Activated CD4-positive, alpha-beta T cell treated with anti-CD3 and anti-CD28 coated beads, Interleukin-2, amount 10 ng/mL, durations not matched to agents 7 days and 5 days (primary cell): Measurements from ENCODE around the gene DENND4B. TPM values are rescaled to one million over a fixed set of nuclear protein-coding genes. Genes with fewer than 3 reads are reported as not detected.
A peak's percentile ranks its signal among the peaks of the same experiment; 100 is the strongest.

ENCODE experiments used
- CTCF ChIA-PET: fragments of 350-600 bp; sonication (Branson Sonifier 250); formaldehyde crosslinking; loops from one replicate; lab custom pipeline; 2021; ENCODE audit warnings: antibody characterized with exemption; lab: Charles Lee
- POLR2A ChIA-PET: fragments of 350-600 bp; sonication (Branson Sonifier 250); formaldehyde crosslinking; loops from one replicate; lab custom pipeline; 2021; ENCODE audit warnings: antibody characterized with exemption; lab: Charles Lee
- DNase-seq: peaks from one replicate; pipeline ENCODE4 v3.0.0-alpha.2; 2020
- H3K27ac Mint-ChIP-seq: one replicate; pipeline ENCODE4 v1.8.0; 2021; ENCODE audit warnings: mild to moderate bottlenecking, moderate library complexity, mixed read lengths
- H3K27me3 Mint-ChIP-seq: one replicate; pipeline ENCODE4 v1.8.0; 2021; ENCODE audit warnings: mixed read lengths
- H3K36me3 Mint-ChIP-seq: one replicate; pipeline ENCODE4 v1.8.0; 2021; ENCODE audit warnings: low read depth, mixed read lengths
- H3K4me1 Mint-ChIP-seq: one replicate; pipeline ENCODE4 v1.8.0; 2021; ENCODE audit warnings: mixed read lengths
- H3K4me3 Mint-ChIP-seq: one replicate; pipeline ENCODE4 v1.8.0; 2021; ENCODE audit warnings: mild to moderate bottlenecking, moderate library complexity, mixed read lengths
- H3K9me3 Mint-ChIP-seq: one replicate; pipeline ENCODE4 v1.8.0; 2021; ENCODE audit warnings: mixed read lengths
- total RNA-seq, 2 experiments: library from RNA; stranded (reverse); gene quantifications; one replicate each; pipeline ENCODE4 v1.2.3, GENCODE V29; 2021

DENND4B gene
- total RNA-seq, 2 experiments from 2014 or later: 165 to 180 TPM

- no peak for DNase-seq
- ChIA-PET CTCF (interaction anchor here (0.6 to 3.5 kb wide), 13 partner anchors 8 to 288 kb away, joined by 3 to 25 read pairs (median 3); partner anchors contain the start of genes CRTC2, DENND4B, JTB and RAB13), POLR2A (interaction anchor here (0.7 to 1.7 kb wide), 3 partner anchors 10 to 22 kb away, joined by 3 to 9 read pairs (median 6); partner anchors contain the start of genes JTB and RPS27)
- peaks cover 63% of the 10 kb centered on the region for H3K4me1 Mint-ChIP-seq
- H3K36me3 Mint-ChIP-seq: peaks cover 4% of the 10 kb centered on the region
- peak overlapping the region; percentile 88 for H3K4me3 Mint-ChIP-seq
- H3K9me3 Mint-ChIP-seq: no peaks in the 10 kb centered on the region
- H3K27me3 Mint-ChIP-seq: no peaks in the 10 kb centered on the region
- H3K27ac Mint-ChIP-seq: peak overlapping the region; percentile 95
Measured at GRCh38 chr1:153968000-153968363, 21.5 kb upstream of the DENND4B start.

- peaks cover 62% of the 10 kb centered on the region for H3K4me1 Mint-ChIP-seq
- H3K27me3 Mint-ChIP-seq: no peaks in the 10 kb centered on the region
- DNase-seq: peak; percentile 90
- ChIA-PET CTCF (interaction anchor here (0.6 to 3.5 kb wide), 18 partner anchors 9 to 296 kb away, joined by 3 to 25 read pairs (median 3); partner anchors contain the start of genes CRTC2, DENND4B, ILF2 and JTB), POLR2A (interaction anchor here (0.6 to 1.7 kb wide), 6 partner anchors 9 to 196 kb away, joined by 3 to 9 read pairs (median 5); partner anchors contain the start of genes CRTC2, JTB and RPS27)
- peak within 1 kb of the TSS; percentile 88 for H3K4me3 Mint-ChIP-seq
- no peaks in the 10 kb centered on the region for H3K9me3 Mint-ChIP-seq
- H3K36me3 Mint-ChIP-seq: peaks cover 4% of the 10 kb centered on the region
- H3K27ac Mint-ChIP-seq: peak within 1 kb of the TSS; percentile 95
Measured at GRCh38 chr1:153967107-153967999, 20.8 kb upstream of the DENND4B start, which contains the start of gene CREB3L4. TSS of gene CREB3L4 (plus strand) at chr1:153967902. CDS start at chr1:153968526, 624 bp downstream.

GRCh38 chr1:153963850-153964331 is 17.4 kb upstream of the DENND4B start:
- H3K4me3 Mint-ChIP-seq: peak overlapping the region; percentile 81
- H3K9me3 Mint-ChIP-seq: no peaks in the 10 kb centered on the region
- no peak for DNase-seq
- POLR2A ChIA-PET: interaction anchor here (2.1 kb wide), 1 partner anchor 18 kb away, joined by 6 read pairs; no protein-coding TSS in a partner anchor
- H3K36me3 Mint-ChIP-seq: peaks cover 19% of the 10 kb centered on the region
- peak overlapping the region; percentile 91 for H3K27ac Mint-ChIP-seq
- peaks cover 69% of the 10 kb centered on the region for H3K4me1 Mint-ChIP-seq
- no peaks in the 10 kb centered on the region for H3K27me3 Mint-ChIP-seq
- CTCF ChIA-PET: interaction anchor here (1.2 to 2.2 kb wide), 5 partner anchors 10 to 24 kb away, joined by 4 to 13 read pairs (median 7); partner anchors contain the start of genes DENND4B and RAB13

DNA sequence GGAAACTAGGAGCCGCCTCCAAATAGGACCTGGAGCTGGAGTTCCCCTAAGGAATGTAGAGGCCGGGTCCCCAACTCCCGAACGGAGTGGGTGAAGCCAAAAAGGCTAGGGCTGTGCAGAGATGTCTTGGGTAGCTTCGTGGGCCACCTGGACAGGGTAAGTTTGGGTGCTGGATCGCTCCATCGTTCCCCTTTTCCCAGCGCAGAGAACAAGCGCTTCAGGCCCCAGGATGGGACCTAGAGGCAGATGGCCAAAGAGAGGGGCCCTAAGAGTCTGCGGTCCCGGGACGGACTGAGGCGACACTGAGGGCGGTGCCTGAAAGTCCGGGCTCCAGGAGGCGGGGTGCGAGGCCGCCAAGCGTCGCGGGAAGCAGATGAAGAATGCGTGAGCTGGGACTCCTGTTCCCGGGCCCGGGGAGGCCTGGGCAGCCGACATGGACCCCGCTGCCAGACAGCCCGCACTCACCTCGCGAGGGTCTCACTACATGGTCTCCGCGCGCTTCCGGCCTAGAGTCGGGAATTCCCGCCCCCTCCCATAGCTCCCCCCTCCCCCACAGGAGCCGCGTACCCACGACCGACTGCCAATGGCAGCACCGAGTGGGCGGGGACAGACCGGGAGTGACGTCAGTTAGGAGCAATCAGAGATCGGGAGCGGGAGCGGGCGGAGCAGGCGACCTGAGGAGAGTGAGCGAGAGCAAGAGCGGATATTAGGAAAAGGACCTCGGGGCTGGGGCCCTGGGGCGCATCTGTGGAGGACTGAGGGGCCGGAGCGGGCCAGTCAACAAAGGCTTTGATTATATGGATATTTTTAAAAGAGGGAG is 16.7 kb upstream of the DENND4B start, which contains the start of gene SLC39A1:
SLC39A1 (minus strand) TSS at position 508 of the 820 bp plus-strand sequence. CDS start 822 bp downstream, outside the sequence.
- DNase-seq: peak; percentile 97
- POLR2A ChIA-PET: interaction anchor here (0.5 to 2.1 kb wide), 4 partner anchors 17 to 309 kb away, joined by 3 to 13 read pairs (median 4); no protein-coding TSS in a partner anchor
- peak within 1 kb of the TSS; percentile 91 for H3K27ac Mint-ChIP-seq
- peaks cover 19% of the 10 kb centered on the region for H3K36me3 Mint-ChIP-seq
- peak within 1 kb of the TSS; percentile 81 for H3K4me3 Mint-ChIP-seq
- CTCF ChIA-PET: interaction anchor here (1.2 to 2.2 kb wide), 7 partner anchors 9 to 24 kb away, joined by 4 to 13 read pairs (median 7); partner anchors contain the start of genes DENND4B, JTB and RAB13
- no peaks in the 10 kb centered on the region for H3K27me3 Mint-ChIP-seq
- H3K4me1 Mint-ChIP-seq: peaks cover 68% of the 10 kb centered on the region
- H3K9me3 Mint-ChIP-seq: no peaks in the 10 kb centered on the region

GRCh38 chr1:153962088-153963029 is 15.8 kb upstream of the DENND4B start:
- H3K9me3 Mint-ChIP-seq: no peaks in the 10 kb centered on the region
- peaks cover 19% of the 10 kb centered on the region for H3K36me3 Mint-ChIP-seq
- DNase-seq: no peak
- H3K4me1 Mint-ChIP-seq: peaks cover 60% of the 10 kb centered on the region
- H3K4me3 Mint-ChIP-seq: peak overlapping the region; percentile 81
- peak overlapping the region; percentile 91 for H3K27ac Mint-ChIP-seq
- no peaks in the 10 kb centered on the region for H3K27me3 Mint-ChIP-seq
- CTCF ChIA-PET: interaction anchor here (1.2 to 2.2 kb wide), 7 partner anchors 8 to 25 kb away, joined by 4 to 13 read pairs (median 7); partner anchors contain the start of genes DENND4B, JTB and RAB13
- POLR2A ChIA-PET: interaction anchor here (0.5 to 2.1 kb wide), 2 partner anchors 17 to 270 kb away, joined by 6 to 13 read pairs; no protein-coding TSS in a partner anchor

- peaks cover 61% of the 10 kb centered on the region for H3K4me1 Mint-ChIP-seq
- no peaks in the 10 kb centered on the region for H3K9me3 Mint-ChIP-seq
- H3K36me3 Mint-ChIP-seq: peaks cover 25% of the 10 kb centered on the region
- H3K27ac Mint-ChIP-seq: no peak overlapping the region
- ChIA-PET POLR2A (interaction anchor here (0.6 kb wide), 1 partner anchor 1073 kb away, joined by 3 read pairs; no protein-coding TSS in a partner anchor), CTCF (interaction anchor here (2.1 kb wide), 1 partner anchor 16 kb away, joined by 12 read pairs; the partner anchor contains the start of gene JTB)
- DNase-seq: no peak
- H3K4me3 Mint-ChIP-seq: peak overlapping the region; percentile 81
- H3K27me3 Mint-ChIP-seq: no peaks in the 10 kb centered on the region
Measured at GRCh38 chr1:153961421-153961820, 14.9 kb upstream of the DENND4B start.

DNA sequence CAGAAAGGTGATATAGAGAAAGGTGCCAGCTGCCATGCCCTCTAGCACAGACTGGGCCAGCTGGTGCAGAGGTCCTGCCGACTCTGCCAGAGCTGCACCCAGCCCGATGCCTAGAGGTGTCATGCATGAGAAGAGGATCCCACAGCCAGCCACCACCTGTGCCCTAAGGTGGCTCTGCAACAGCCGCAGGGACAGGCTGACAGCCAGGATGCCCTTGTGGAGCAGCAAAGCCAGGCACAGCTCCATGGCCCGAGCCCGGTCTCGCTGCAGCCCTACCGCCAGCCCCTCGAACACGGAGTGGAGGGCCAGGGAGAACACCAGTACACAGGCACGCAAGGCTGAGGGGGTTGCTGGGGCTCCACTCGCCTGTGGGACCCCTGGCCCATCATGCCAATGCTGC is 13.7 kb upstream of the DENND4B start:
- peaks cover 63% of the 10 kb centered on the region for H3K4me1 Mint-ChIP-seq
- no peak for DNase-seq
- peaks cover 22% of the 10 kb centered on the region for H3K36me3 Mint-ChIP-seq
- POLR2A ChIA-PET: no interaction called here
- H3K27me3 Mint-ChIP-seq: no peaks in the 10 kb centered on the region
- H3K9me3 Mint-ChIP-seq: no peaks in the 10 kb centered on the region
- no peak overlapping the region for H3K4me3 Mint-ChIP-seq
- no peak overlapping the region for H3K27ac Mint-ChIP-seq
- CTCF ChIA-PET: interaction anchor here (0.6 kb wide), 1 partner anchor 26 kb away, joined by 3 read pairs; the partner anchor contains the start of gene RAB13

DNA sequence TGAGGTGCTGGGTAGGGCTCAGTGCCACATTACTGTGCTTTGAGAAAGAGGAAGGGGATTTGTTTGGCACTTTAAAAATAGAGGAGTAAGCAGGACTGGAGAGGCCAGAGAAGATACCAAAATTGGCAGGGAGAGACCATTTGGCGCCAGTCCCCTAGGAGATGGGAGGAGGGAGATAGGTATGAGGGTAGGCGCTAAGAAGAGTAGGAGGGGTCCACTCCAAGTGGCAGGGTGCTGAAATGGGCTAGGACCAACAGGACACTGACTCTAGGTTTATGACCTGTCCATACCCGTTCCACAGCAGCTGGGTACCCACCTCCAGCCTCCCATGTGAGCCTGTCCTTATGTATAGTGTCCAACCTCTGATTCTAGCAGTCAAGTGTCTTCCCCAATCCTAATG is 12.9 kb upstream of the DENND4B start:
- POLR2A ChIA-PET: no interaction called here
- no peak for DNase-seq
- Mint-ChIP-seq H3K9me3 (no peaks in the 10 kb centered on the region), H3K4me1 (peaks cover 70% of the 10 kb centered on the region), H3K4me3 (no peak overlapping the region), H3K27me3 (no peaks in the 10 kb centered on the region), H3K36me3 (peaks cover 23% of the 10 kb centered on the region), H3K27ac (peak overlapping the region; percentile 27)
- CTCF ChIA-PET: interaction anchor here (0.6 kb wide), 1 partner anchor 27 kb away, joined by 3 read pairs; the partner anchor contains the start of gene RAB13

DNA sequence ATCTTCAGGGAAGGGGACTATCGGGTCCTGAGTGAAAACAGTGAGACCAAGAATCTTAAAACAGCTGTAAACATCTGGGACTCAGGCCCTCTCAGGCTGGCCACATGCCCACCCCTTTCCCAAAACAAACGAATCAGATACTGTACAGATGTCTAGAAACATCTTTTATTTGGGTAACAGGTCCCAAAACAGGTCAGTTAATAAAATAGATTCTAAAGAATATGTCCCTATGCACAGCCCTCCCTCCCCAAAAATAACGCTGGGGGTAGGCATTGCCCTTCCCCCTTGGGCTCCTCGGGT is 12.4 kb upstream of the DENND4B start:
- peaks cover 28% of the 10 kb centered on the region for H3K36me3 Mint-ChIP-seq
- H3K4me1 Mint-ChIP-seq: peaks cover 70% of the 10 kb centered on the region
- peak overlapping the region; percentile 92 for H3K27ac Mint-ChIP-seq
- H3K9me3 Mint-ChIP-seq: no peaks in the 10 kb centered on the region
- ChIA-PET CTCF (interaction anchor here (1.8 to 5.2 kb wide), 2 partner anchors 9 to 14 kb away, joined by 8 to 38 read pairs; partner anchors contain the start of genes CREB3L4 and DENND4B), POLR2A (interaction anchor here (0.7 to 0.9 kb wide), 2 partner anchors 8 to 169 kb away, joined by 3 to 5 read pairs; no protein-coding TSS in a partner anchor)
- DNase-seq: no peak
- H3K4me3 Mint-ChIP-seq: peak overlapping the region; percentile 96
- no peaks in the 10 kb centered on the region for H3K27me3 Mint-ChIP-seq

GRCh38 chr1:153958111-153958960 is 11.8 kb upstream of the DENND4B start, which contains the start of gene CRTC2:
TSS of gene CRTC2 (minus strand) at chr1:153958612. CDS start at chr1:153958497, 115 bp downstream.
- Mint-ChIP-seq H3K4me3 (peak within 1 kb of the TSS; percentile 96), H3K36me3 (peaks cover 33% of the 10 kb centered on the region), H3K27me3 (no peaks in the 10 kb centered on the region), H3K27ac (peak within 1 kb of the TSS; percentile 92), H3K4me1 (peaks cover 66% of the 10 kb centered on the region), H3K9me3 (no peaks in the 10 kb centered on the region)
- CTCF ChIA-PET: interaction anchor here (0.6 to 5.2 kb wide), 4 partner anchors 7 to 286 kb away, joined by 3 to 38 read pairs (median 6); partner anchors contain the start of genes CREB3L4 and DENND4B
- POLR2A ChIA-PET: interaction anchor here (0.7 to 1.0 kb wide), 3 partner anchors 8 to 168 kb away, joined by 3 to 5 read pairs (median 5); partner anchors contain the start of gene JTB
- DNase-seq: peak; percentile 99
